SK-N-MC (cell line): Measurements from ENCODE around the gene CDC42EP5.

Experiments
- EZH2 ChIP-seq: fragments of 200-600 bp; sonication (generic); IDR thresholded peaks from one replicate; pipeline ENCODE4 v1.6.1; 2017; ENCODE audit warnings: antibody characterized with exemption
- FOXP2 ChIP-seq: optimal IDR thresholded peaks from 2 replicates; pipeline ENCODE3; 2011; ENCODE audit warnings: mild to moderate bottlenecking, moderate library complexity; ENCODE audit not compliant: insufficient read depth; ENCODE audit errors: extremely low read length, control extremely low read depth
- POLR2AphosphoS5 ChIP-seq: IDR thresholded peaks from 2 replicates; pipeline ENCODE4 v1.6.1; 2012; ENCODE audit warnings: mild to moderate bottlenecking, low read depth, low read length, borderline replicate concordance

DNA sequence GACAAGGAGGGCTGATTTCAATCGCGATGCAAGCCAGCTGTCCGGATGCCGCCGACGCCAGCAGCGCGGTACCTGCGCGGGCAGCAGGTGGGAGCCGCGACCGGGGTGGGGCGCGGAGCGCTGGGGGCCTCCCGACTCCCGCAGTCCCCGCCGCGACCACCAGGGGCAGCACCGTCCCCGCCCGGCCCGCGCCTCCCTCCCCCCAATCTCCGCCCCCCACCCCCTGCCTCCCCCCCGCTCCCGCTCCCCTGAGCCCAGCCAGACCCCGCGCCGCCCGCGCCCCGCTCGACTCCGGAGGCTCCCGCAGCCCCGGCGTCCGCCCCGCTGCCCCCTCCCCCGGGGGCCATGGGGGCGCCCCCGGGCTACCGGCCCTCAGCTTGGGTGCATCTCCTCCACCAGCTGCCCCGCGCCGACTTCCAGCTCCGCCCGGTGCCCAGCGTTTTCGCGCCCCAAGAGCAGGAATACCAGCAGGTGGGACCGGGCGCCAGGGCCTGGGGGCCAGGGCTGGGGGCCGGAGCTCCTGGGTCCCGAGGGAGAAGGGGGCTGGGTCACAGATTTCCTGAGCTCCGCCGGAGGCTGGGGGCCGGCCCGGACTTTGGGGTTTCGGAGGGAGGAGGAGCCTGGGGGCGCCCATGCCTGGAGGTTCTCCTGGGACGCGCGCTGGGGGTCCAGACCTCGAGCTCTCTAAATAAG, 57.7 kb downstream of the CDC42EP5 start, which contains the start of gene TTYH1:
- TF ChIP-seq POLR2AphosphoS5 = no peak
- TF ChIP-seq EZH2 = no peak
- no peak for TF ChIP-seq FOXP2
